ENCODE results near the gene SEC14L3. TPM values are rescaled to one million over a fixed set of nuclear protein-coding genes. Genes with fewer than 3 reads are reported as not detected.

SEC14L3 gene
- total and polyA plus RNA-seq, 10 of the 15 experiments (the other 5 are each of a cell fraction or from before 2014, with no cell fraction given) = 0.03 TPM; not detected in 9

- TF ChIP-seq SUZ12 (IDR thresholded peaks at IDR 0.05; ENCODE audit: unreplicated experiment) = no peak
- TF ChIP-seq SREBF1 (IDR thresholded peaks at IDR 0.05; ENCODE audit: low read length) = 0 out of 2 replicates have a peak, but pooled peaks have one; percentile 38
- TF ChIP-seq POLR2AphosphoS2 (IDR thresholded peaks at IDR 0.05; ENCODE audit: low read depth, low read length) = 0 out of 2 replicates have a peak, but pooled peaks have one; percentile 65
- TF ChIP-seq IKZF2 (IDR thresholded peaks at IDR 0.05) = peak in 1 of 2 experiments; percentile 43; a peak in 2 of 4 replicates
- peak; percentile 40 for TF ChIP-seq RUNX3 (IDR thresholded peaks at IDR 0.05; ENCODE audit: low read length)
- TF ChIP-seq EP300 (IDR thresholded peaks at IDR 0.05; ENCODE audit: borderline replicate concordance in 1 of 2, control insufficient read depth in 1 of 2, low read depth in 2 of 2, low read length in 2 of 2) = no peak; a peak in 1 of 4 replicates
- TF ChIP-seq SP1 (IDR thresholded peaks at IDR 0.05; ENCODE audit: low read depth, low read length) = peak; percentile 75
- peak; percentile 85 for TF ChIP-seq NFYB (IDR thresholded peaks at IDR 0.05; ENCODE audit: insufficient read depth, low read depth, low read length)
- peak; percentile 78 for TF ChIP-seq SIN3A (IDR thresholded peaks at IDR 0.05; ENCODE audit: low read depth, low read length)
Observed at GRCh38 chr22:30423959-30424533, 47.8 kb downstream of the SEC14L3 start (continued).

GRCh38 chr22:30423301-30423958, 48.4 kb downstream of the SEC14L3 start:
- under 1% methylated on average over 45 of the region's 45 CpGs for WGBS (ENCODE audit: insufficient coverage, insufficient replicate concordance, low lambda C conversion rate, missing lambda C conversion rate)
- intact Hi-C loops (cut with micrococcal nuclease; ENCODE audit: unreplicated experiment) = no loop called here
- H3K79me2 ChIP-seq (ENCODE audit: control insufficient read depth, insufficient read depth, low read length) = peaks cover 45% of the 10 kb centered on the region
- TF ChIP-seq CTCF (IDR thresholded peaks at IDR 0.05 in 2 of 3, conservative IDR thresholded peaks at IDR 0.05 in 1 of 3; ENCODE audit: control insufficient read depth in 2 of 3, extremely low read depth in 1 of 3, insufficient read depth in 1 of 3, low read depth in 3 of 3, low read length in 3 of 3) (no peak), PML (IDR thresholded peaks at IDR 0.05; ENCODE audit: low read length) (peak; percentile 80; the same call in 1 of the 2 replicates), POLR2AphosphoS5 (IDR thresholded peaks at IDR 0.05; ENCODE audit: low read length) (peak; percentile 83; the same call in 1 of the 2 replicates), ZNF384 (IDR thresholded peaks at IDR 0.05; ENCODE audit: borderline replicate concordance, low read depth, low read length) (no peak), CREB1 (IDR thresholded peaks at IDR 0.05; ENCODE audit: low read depth) (0 out of 2 replicates have a peak, but pooled peaks have one; percentile 14), ZNF687 (IDR thresholded peaks at IDR 0.05) (peak; percentile 59; the same call in 1 of the 2 replicates)

More at GRCh38 chr22:30423301-30423958, 48.4 kb downstream of the SEC14L3 start:
- Histone ChIP-seq H3K4me2 (ENCODE audit: control insufficient read depth, insufficient read depth) (peak overlapping the region; percentile 83), H3K4me1 (ENCODE audit: control insufficient read depth, insufficient read depth, low read length) (peaks cover 22% of the 10 kb centered on the region), H3K4me3 (peak overlapping the region; percentile 86), H2AFZ (ENCODE audit: control insufficient read depth, low read depth, low read length) (peak overlapping the region; percentile 84), H4K20me1 (ENCODE audit: control insufficient read depth, insufficient read depth) (no peaks in the 10 kb centered on the region), H3K9me3 (replicated peaks; ENCODE audit: control insufficient read depth, insufficient read depth, low read length) (no peaks in the 10 kb centered on the region; the same call in 2 of the 3 replicates), H3K27me3 (replicated peaks in 1 of 2; ENCODE audit: control insufficient read depth in 2 of 2, insufficient read depth in 2 of 2, low read length in 1 of 2) (no peaks in the 10 kb centered on the region), H3K9ac (ENCODE audit: control insufficient read depth, insufficient read depth, low read length) (peak overlapping the region; percentile 87), H3K27ac (ENCODE audit: control insufficient read depth, insufficient read depth) (peak overlapping the region; percentile 91), H3K36me3 (ENCODE audit: control insufficient read depth in 2 of 2, insufficient read depth in 2 of 2, low read length in 1 of 2) (peaks cover 0 to 21% of the 10 kb centered on the region in 2 experiments; a peak in 2 of 4 replicates)
- TSS peak; percentile 55 for BruUV-seq (replicated peaks)
- POLR2A ChIA-PET = interaction anchor here (0.6 to 6.4 kb wide), 26 partner anchors 9 to 313 kb away, joined by 3 to 60 read pairs (median 4); partner anchors contain the start of genes CCDC157, RNF215, SEC14L2 and SF3A1
- DNase-seq (ENCODE audit: low read depth, low spot score) = no peak
- in situ Hi-C loops (cut with MboI) = no loop called here
- RAD21 ChIA-PET (ENCODE audit: unreplicated experiment) = interaction anchor here (1.0 to 7.3 kb wide), 12 partner anchors 9 to 332 kb away, joined by 3 to 137 read pairs (median 6); partner anchors contain the start of genes CASTOR1, CCDC157, RNF215 and SEC14L2
- FAIRE-seq = no peak
- SMC1A ChIA-PET (ENCODE audit: uncharacterized antibody, unreplicated experiment) = interaction anchor here (0.9 to 6.0 kb wide), 19 partner anchors 11 to 184 kb away, joined by 3 to 69 read pairs (median 5); partner anchors contain the start of genes CASTOR1, SEC14L2 and TCN2
- CTCF ChIA-PET = interaction anchor here (0.6 to 7.5 kb wide), 15 partner anchors 10 to 182 kb away, joined by 3 to 172 read pairs (median 4); partner anchors contain the start of genes CASTOR1, CCDC157, RNF215 and SEC14L2
- ATAC-seq = peak; percentile 51

All from GM12878 (cell line).